Neural cell (in vitro differentiated cells): ENCODE data around the gene ARHGEF5.
"Not testable (repeated sequence)": the region's sequence is repeated elsewhere in the genome, so short reads cannot be mapped to it uniquely, and the experiment has no call there.

Experiments
- EP300 ChIP-seq: fragments of 450-650 bp; conservative IDR thresholded peaks from 2 replicates; pipeline ENCODE4 v1.6.1; 2014; ENCODE audit warnings: antibody characterized with exemption, mild to moderate bottlenecking, moderate library complexity; ENCODE audit not compliant: poor library complexity, severe bottlenecking
- EZH2 ChIP-seq: fragments of 200-600, 300-800 bp; shearing (Covaris generic), sonication (generic); IDR thresholded peaks from 2 replicates; pipeline ENCODE4 v1.6.1; 2014; ENCODE audit warnings: antibody characterized with exemption, low read length, borderline replicate concordance, mild to moderate bottlenecking; ENCODE audit not compliant: insufficient read depth, poor library complexity, severe bottlenecking
- POLR2AphosphoS5 ChIP-seq: IDR thresholded peaks from 2 replicates; pipeline ENCODE4 v1.6.1; 2012
- TAF1 ChIP-seq: IDR thresholded peaks from 2 replicates; pipeline ENCODE4 v1.6.1; 2012; ENCODE audit warnings: low read depth
- TF ChIP-seq, protein P1 (sequence below): fragments of 450-650 bp; IDR thresholded peaks from 2 replicates; pipeline ENCODE4 v1.5.1; 2014; ENCODE audit warnings: antibody characterized with exemption, mild to moderate bottlenecking, moderate library complexity; ENCODE audit not compliant: poor library complexity, severe bottlenecking

DNA sequence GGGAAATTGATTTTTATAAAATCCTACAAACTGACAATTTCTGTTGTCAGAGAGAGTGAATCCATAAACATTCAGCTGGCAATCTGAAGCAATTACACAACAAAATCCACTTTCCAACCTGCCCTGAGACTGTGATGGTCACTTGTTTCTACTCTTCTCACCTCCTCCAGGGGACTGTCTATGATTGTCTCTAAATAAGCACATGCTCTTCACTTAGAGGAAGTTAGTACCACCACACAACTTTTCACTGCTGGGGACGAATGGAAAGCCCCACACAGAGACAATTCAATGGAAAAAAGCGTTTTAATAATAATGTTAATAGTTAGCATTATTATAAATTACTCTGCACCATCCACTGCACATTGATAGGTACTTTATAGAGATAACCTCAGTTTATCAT is 35.7 kb upstream of the ARHGEF5 start:
- TF ChIP-seq EP300, EZH2, TAF1, POLR2AphosphoS5: not testable (repeated sequence)
- TF ChIP-seq, protein P1, sequence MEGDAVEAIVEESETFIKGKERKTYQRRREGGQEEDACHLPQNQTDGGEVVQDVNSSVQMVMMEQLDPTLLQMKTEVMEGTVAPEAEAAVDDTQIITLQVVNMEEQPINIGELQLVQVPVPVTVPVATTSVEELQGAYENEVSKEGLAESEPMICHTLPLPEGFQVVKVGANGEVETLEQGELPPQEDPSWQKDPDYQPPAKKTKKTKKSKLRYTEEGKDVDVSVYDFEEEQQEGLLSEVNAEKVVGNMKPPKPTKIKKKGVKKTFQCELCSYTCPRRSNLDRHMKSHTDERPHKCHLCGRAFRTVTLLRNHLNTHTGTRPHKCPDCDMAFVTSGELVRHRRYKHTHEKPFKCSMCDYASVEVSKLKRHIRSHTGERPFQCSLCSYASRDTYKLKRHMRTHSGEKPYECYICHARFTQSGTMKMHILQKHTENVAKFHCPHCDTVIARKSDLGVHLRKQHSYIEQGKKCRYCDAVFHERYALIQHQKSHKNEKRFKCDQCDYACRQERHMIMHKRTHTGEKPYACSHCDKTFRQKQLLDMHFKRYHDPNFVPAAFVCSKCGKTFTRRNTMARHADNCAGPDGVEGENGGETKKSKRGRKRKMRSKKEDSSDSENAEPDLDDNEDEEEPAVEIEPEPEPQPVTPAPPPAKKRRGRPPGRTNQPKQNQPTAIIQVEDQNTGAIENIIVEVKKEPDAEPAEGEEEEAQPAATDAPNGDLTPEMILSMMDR = not testable (repeated sequence)
